NCI-H1092 treated with DMSO at 0.1 percent for 48 hours (cell line): Measurements from ENCODE around the gene PCK1.

ENCODE experiments used
- DNase-seq: peaks from one replicate; lab custom pipeline; 2025; lab: John Stamatoyannopoulos, UW

Gene PCK1

DNA sequence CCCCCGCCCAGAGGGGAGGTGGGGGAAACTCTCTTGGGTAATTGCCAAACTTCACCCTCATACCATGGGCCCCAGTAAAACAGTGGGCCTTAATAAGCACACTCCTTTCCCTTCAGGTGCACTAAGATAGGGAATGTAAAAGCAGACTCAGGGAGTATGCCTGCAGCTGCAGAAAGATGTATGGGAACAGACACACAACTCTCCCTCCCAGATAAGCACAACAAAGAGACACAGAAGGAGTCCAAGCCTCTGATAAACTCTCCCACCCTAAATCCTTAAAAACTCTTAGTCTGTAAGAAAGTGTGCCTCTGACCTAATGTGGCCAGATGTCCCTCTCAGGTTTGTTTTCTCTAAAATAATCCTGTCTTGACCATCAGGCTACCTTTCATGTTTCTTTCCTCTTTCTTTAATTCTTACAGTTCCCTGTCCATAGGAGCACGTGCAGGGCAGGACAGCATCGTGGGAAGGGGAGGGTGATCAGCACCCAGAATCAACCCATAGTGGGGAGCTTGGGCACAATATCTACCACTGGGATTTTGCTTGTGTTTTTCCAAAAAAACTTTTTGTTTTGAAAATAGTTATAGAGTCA, 24.7 kb upstream of the PCK1 start:
- no peak for DNase-seq

DNA sequence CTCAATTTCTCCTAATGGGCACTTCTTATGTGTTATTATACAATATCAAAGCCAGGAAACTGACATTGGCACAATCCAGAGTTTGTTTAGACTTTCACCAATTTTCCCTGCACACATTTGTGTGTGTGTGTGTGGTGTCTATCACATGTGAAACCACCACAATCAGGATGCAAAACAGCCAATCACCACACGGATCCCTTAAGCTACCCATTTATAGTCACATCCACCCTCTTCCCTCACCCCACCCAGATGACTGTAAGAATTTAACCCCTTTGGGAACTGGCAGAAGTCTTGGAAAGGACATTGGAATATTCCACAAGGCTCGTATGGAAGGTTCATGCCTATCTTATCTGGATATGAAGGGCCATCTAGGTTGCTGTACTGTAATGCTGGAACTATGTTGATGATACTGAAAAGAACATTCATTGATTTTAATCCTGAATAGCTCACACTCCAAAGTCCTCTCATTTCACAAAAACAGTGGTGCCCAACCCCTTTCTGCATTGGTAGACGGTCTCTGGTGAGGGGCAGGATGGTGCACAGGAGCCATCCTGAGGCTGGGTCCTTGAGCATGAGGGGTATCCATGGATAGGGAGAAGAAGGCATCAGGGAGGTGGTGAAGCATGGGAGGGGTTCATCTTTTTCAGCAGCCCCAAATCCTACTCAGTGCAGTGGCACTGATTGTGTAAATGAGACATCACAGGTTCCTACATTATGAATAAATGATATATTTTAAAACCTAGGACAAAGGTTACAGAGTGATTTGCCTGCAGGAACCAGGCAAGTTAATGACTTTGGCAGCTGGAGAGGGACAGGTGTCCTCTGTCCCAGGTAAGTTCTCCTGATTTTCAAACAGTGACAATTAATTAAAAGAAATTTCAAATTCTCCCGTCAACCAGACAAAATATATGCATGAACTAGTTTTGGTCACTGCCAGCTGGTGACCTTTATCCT, 23.9 kb upstream of the PCK1 start:
- DNase-seq: no peak

DNA sequence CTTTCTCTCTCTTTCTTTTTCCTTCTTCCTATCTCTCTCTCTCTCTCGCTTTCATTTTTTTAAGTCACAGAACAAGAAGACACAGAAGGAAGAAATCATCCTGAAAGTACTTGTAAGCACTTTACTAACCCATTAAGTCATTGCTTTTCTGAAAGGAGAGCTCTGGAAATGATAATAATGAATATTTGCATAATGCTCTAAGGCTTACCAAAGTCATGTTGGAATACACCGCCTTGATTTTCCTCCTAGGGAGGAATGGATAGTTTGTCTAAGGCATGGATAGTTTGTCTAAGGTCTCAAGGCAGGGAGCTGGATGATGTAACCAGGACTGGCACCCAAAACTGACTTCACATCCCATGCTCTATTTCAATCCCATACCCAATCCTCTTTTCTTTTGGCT, 23.1 kb upstream of the PCK1 start:
- DNase-seq: no peak

DNA sequence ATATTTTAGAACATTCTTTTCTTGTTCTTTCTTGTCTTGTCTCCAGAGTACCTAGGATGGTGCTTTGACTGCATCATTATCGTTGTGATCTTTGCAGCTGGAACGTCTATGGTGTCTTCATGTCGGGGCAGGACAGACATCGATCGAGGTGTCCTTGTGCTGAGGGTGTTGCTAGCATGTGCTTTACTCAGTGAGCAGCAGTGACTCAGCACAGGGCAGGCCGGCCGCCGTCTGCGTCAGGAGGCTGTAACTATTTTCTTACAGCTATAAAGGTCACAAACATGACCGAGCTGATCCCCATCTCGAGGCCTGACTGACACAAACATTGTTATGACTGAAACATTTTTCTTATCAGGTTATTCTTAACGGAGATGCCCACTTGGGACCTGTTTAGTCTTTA, 21.0 kb upstream of the PCK1 start:
- no peak for DNase-seq

DNA sequence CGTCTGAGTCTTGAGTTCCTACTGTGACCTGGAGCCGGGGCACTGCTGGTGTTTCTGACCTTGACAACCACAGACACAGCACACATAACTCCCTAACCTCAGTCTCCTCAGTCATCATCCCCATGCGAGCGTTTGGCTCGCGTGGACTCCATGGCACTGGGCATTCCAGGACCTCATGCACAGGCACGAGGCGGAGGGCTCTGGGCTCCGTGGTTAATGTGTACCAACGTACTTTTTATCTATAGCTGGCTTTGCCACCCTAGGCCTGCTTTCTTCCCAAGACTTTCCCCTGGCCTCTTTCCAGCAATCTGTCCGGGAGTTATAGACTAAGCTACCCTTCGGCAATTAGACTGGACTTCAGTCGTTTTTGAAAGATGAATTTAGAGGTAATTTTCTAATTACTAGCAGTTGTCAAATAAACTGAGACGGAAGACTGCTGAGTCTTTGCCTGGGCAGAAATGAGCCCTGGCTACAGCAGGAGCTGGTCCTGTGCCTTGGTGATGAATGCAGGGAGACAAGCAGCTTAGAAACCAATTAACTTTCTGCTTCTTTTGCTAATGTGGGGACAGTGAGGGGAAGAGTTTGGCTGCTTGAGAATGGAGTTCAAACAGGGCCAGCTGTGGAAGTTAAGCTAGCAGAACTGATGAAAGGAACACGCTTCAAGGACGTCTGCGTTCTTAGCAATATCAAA, 19.9 kb upstream of the PCK1 start:
- no peak for DNase-seq

DNA sequence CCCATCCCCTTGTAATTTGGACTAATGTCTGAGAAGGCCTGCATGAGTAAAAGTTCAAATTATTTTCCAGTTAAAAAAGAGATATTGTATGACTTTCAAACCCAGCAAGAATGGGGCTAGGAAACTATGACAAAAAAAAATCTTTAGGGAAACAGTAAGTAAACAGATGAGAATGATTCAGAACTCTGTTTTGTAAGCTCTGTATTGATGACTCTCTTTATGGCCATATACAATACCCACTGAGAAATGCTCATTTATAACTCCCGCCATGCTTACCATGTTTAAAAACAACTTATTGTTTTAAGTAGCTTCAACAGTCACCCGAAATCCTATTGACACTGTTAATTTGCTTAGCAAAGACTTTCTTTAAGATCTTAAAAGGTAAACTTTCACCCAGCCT, 17.2 kb upstream of the PCK1 start:
- DNase-seq: no peak

DNA sequence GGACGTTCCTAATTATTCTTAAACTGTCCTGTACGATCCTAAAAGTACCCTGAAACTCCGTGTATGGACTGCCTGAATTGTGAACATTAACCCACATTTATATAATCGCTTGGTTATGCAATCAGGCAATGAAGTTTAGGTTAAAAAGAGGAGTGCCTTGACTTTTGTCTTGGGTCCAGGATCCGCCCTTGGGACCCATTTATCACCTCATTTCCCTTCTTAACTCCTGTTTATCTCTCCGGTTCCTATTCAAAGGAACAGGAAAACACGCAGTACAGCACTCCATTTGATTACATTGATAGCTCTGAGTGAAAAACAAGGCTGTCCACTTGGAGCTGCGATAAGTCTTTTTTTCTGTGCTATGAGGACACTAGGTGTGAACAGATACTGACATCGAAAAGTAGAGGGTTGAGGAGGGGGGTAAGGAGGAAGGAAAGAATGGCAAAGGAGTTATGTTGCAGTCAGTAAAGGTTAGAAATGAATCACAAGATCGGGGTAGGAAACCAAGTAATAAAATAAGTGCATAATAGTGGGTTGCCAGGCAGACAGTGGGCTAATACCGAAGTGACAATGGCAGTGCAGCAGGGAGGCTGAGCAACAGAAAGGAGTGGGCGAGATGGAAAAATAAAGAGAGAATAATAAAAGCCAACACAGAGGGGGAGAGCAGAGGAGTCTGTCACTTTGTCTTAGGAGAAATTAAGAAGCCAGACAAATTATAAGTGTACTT, 15.9 kb upstream of the PCK1 start:
- no peak for DNase-seq

DNA sequence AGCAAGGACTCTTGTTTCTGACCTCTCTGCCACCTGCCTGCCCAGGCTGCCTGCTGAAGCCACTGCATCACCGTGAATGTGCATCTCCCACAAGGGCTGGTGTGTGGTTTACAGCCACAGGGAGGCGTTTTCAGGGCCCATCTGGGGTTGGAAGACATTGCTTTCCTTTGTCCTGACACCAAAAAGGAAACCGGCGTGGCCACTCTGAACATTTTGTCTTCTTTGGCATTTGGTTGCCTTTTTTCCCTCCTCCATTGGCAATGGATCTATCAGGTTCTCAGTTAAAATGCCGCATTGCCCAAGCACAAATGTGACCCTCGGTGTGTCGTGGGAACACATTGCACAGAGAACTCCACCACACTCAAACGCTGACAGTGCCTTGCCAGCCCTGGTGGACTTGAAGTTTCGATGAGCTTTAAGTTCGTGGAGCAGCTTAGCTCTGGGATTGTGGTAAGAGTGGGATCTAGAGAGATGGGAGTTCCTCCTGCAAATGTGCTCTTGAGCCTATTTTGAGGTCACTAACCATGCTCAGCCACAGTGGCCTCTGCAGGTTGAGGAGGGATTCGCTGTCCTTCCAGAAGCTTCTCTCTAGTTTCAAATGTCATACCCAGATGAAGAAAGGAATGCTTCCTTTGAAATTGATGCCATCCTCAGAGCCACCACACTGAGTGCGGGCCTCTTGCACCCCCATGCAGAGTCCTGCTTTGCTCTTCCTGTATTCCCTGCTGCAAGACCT, 14.8 kb upstream of the PCK1 start:
- DNase-seq: no peak

DNA sequence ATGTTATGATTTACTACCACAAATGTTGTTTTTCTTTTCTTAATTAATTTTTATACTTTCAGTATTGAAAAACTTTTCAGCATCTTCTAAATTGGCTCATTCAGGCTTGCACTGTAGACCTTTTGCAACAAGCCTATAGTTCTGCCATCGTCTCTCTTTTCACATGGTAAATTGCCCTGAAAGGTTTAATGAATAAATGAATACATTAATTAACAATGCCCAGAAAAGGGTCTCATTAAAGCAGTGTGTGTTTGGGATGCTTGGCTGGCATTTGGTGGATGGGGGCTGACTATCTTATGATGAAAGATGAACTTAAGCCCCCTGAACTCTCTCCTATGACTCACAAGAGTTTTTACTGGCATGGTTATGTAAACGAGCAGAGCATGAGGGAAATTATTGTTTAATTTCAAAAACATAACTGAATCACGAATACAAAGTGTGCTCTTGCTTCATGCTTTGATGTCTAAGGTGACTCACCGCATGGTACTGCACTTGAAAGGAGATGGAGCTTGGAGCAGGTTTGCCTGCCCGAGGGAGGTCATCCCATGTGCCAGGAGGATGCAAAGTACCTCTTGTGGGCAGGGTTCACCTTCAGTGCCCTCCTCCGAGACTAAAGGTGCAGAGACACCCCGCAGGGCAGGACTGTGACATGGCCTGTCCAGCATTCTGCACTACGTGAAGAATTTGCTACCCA, 13.8 kb upstream of the PCK1 start:
- no peak for DNase-seq

DNA sequence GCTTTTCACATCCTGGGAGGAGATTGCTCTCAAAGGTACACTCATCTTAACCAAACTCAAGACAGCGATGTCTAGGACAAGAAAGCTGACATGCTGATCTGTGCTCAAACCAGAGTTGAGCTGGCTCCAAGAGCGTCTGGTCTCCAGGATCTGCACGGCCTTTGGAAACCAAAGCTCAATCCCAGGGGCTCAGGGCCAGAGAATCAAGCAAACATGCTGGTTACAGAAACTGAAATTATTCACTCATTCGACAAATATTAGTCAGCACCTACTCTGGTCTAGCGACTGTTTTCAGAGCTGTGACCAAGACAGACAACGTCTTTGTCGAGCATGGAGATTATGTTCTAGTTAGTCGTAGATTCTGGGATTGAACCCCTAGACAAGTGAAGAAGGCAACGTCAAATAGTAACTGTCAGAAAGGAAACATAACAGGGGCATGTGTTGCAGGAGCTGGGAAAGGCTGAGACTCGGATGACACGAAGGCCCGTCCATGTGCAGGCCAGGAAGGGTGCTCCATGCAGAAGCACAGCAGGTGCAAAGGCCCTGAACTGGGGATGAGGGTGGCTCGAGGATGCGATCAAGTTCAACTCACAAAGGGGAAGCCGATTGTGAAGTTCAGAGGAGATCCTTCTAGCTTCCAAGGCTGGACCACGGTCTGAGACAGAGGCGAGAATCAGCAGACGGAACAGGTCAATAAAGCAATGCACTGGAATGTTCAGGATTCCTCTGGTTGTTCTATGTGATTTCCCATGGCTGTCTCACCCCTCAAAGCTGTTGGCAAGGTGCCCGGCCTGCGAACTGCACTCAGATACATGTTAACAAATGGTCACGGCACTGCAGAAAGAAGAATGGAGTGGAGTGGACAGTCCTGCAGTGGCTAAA, 12.5 kb upstream of the PCK1 start:
- no peak for DNase-seq

DNA sequence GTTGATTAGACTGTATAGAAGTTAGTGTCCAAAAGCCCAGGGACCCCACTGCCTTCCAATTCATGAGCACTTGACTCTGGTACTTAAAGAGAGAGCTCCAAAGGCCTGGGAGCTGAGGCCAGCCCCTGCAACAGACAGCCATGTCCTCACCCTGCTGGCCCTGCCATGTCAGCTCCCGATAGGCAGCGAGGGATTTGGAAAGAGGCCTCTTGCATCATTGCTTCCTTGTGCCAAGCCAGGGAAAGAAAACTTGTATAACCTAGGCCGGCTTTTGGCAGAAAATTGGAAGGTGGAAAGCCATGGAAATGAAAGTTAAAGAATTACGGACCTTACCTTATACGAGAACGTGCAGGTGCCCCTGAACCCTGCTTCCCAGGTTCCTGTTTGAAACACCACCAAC, 8.4 kb upstream of the PCK1 start:
- DNase-seq: no peak

DNA sequence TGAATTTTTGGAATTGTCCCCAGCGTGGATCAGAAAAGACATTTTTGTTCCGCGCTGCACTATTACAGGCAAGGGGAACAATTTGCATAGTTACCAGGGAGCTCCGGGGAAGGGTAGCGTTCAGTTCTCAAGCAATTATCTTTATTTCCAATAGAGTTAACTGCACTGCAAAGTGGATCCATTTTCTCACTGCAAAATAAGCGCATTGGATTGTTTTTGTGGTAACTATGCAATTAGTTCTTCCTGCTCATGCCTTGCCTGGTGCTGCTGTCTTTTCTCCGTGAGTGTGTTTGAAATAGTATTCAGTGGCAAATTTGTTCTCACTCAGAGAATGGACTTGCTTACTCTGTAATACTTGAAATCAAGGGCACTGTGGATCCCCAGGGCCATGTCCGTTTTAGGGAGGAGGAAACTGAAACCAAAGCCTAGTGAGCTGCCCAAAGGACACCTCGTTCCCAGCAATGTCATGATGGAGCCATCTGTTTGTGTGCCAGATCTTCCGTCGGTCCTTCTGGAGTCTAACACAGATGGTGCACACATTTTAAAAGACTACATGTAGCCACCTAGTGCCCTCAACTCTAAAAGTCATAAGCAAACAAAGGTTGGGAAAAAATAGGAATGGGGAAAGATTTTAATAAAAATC, 7.4 kb upstream of the PCK1 start:
- no peak for DNase-seq

DNA sequence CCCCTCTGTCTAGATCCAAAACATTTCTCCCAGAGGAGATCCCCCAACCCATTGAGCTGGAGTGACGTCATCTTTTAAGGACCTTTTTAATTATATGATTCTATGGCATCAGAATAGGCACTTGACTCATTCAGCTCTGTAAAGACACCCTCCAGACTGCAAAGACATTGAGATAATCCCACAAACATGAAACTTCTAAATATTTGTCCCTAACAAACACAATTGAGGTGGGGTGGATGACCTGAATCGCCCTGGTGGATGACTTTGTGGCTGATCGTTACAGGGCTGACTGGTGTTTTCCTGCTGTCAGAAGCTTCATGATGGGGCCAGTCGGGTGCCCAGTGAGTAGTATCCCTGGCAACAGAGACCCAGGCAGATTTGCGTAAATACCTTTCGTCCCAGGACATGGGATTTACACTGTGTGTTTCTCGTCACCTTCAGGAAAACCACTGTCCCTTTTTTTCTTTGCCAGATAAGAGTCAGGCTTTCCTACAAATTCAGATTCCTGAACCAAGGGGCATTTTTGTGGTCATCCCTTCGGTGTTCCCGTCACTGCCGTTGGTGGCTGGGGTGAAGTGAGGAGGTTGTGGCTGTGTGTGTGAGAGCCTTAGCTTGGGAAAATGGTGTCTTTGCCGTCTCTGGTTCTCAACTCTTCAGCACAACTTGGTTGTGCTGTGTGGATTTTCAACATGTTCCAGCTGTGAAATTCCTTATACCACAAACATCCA, 5.3 kb upstream of the PCK1 start:
- DNase-seq: no peak

DNA sequence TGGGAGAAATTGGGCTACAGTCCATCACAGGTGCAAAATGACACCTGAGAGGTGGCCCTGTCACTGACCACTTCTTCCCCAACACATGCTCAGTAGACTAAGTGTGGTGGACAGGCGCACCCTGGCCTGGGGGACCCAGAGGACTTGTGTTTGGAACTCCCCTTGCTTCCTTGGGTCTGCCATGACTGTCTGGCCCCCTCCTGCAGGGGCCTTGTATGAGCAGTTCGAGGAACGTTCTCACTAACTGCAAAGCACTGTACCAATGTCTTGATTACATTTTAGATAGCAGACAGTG, 4.0 kb upstream of the PCK1 start:
- no peak for DNase-seq

DNA sequence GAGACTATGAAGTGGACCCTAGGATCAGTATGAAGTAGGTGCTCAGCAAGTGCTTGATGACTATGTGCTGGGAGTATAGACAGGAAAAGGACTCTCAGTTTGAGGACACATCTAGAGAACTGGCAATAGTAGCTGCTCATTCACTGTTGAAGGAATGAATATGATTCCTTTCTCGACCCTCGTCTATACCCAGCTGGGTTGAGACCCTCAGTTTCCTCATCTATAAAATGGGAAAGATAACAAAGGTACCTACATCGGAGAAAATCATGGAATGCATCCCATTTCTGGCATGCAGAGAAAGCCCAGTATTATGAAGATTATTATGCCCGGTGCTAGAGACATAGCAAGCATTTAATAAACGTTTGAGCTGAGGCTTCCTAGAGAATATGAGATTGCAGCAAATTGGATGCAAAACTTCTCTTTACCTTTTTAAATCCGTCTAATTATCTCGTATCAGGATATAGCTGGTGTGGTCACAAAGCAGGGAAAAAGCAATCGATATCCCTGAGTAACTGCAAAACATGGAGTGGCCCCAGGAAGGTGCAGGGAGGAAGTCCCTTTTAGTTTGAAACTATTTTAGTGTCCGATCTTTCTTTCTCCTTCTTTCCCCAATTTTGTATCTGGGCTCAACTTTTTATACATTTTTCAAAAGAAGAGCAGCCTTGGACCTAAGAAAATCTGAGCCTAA, 2.8 kb upstream of the PCK1 start:
- DNase-seq: no peak

DNA sequence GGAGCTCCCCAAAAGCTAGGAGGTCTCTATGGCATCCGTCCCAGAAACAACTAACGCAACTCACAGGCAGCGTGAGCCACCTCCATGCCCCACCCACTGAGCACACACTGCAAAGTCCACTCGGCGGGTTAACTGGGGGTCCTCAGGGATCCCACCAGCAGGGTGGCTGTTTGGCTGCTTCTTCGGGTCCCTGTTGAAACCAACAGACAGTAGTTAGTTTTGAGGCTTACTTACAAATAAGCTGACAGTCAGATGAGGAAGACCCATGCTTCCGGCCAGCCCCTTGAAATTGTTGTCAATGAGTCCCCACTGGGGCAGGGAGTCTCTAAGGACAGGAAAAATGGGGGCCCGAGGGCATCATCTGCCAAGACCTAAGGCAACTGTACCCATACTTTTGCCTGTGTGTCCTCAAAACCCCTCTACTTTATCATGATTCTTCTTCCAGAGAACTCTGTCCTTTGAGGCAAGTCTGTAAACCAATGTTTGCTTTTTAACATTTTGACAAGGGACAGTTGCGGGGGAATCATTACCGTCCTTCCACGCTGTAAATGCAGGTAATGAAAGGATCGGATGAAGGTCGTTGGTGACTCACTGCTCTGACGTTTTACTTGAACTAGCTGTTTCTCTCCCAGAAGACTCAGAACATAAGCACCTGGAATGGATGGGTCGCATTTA, 2.2 kb upstream of the PCK1 start:
- no peak for DNase-seq

DNA sequence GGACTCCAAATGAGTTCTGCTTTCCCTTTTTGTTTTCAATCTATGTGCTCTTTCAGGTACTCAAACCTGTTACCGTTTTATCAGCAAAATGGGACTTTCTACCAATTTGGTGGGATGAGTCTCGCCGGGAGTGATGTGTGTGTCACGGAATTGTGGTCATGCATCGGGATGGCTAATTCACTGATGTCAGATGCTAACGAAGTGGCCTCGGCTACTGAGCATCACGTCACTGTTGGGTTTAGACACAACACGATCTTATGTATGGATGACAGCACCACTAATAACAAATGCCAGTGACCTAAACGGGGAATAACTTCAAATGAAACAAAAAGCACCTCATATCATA, 1.6 kb upstream of the PCK1 start:
- DNase-seq: no peak
